ENCODE results near the gene ITIH4. TPM values are rescaled to one million over a fixed set of nuclear protein-coding genes. Genes with fewer than 3 reads are reported as not detected.

The ITIH4 gene
- total RNA-seq, 1 experiment from 2014 or later, result 0.80 TPM

GRCh38 chr3:52849656-52850055, 19.2 kb upstream of the ITIH4 start:
- ATAC-seq, result no peak
- DNase-seq, result no peak
- CTCF ChIA-PET, result no interaction called here
- H3K4me1 ChIP-seq (ENCODE audit: insufficient read depth, low read length), result no peaks in the 10 kb centered on the region
- intact Hi-C loops (cut with micrococcal nuclease), result loop anchor here (2.0 kb wide), 1 partner anchor 207 kb away; no protein-coding TSS in a partner anchor
- no peaks in the 10 kb centered on the region for H3K9me3 ChIP-seq (ENCODE audit: low read length)
- TF ChIP-seq CTCF (conservative IDR thresholded peaks at IDR 0.05; ENCODE audit: low read depth, low read length) (no peak), EZH2 (IDR thresholded peaks at IDR 0.05; ENCODE audit: low read length, unreplicated experiment) (no peak), EZH2phosphoT487 (IDR thresholded peaks at IDR 0.05; ENCODE audit: borderline replicate concordance, low read length) (no peak)
- no peaks in the 10 kb centered on the region for H3K27me3 ChIP-seq (ENCODE audit: low read length)
- H3K9me2 ChIP-seq (replicated peaks; ENCODE audit: low read length), result no peaks in the 10 kb centered on the region
- no peaks in the 10 kb centered on the region for H3K79me2 ChIP-seq (ENCODE audit: low read length)
- H4K20me1 ChIP-seq (ENCODE audit: low read length), result no peaks in the 10 kb centered on the region
- no peak overlapping the region for H3K4me3 ChIP-seq (ENCODE audit: low read length)
- H3K4me2 ChIP-seq (ENCODE audit: low read length), result no peak overlapping the region
- no peak overlapping the region for H3K27ac ChIP-seq (ENCODE audit: low read length)
- no peak overlapping the region for H3K9ac ChIP-seq (ENCODE audit: low read length)
- POLR2A ChIA-PET (ENCODE audit: unreplicated experiment), result no interaction called here
- H3K36me3 ChIP-seq (ENCODE audit: low read depth, low read length), result peaks cover 3% of the 10 kb centered on the region
- H2AFZ ChIP-seq (ENCODE audit: low read length), result no peak overlapping the region
- H3F3A ChIP-seq (ENCODE audit: low read length, unreplicated experiment), result no peaks in the 10 kb centered on the region
- no TSS peak for BruUV-seq (replicated peaks)

GRCh38 chr3:52848617-52849016, 18.1 kb upstream of the ITIH4 start:
- Histone ChIP-seq H3K36me3 (ENCODE audit: low read depth, low read length) (peaks cover 3% of the 10 kb centered on the region), H3K4me1 (ENCODE audit: insufficient read depth, low read length) (no peaks in the 10 kb centered on the region), H4K20me1 (ENCODE audit: low read length) (no peaks in the 10 kb centered on the region), H3K79me2 (ENCODE audit: low read length) (no peaks in the 10 kb centered on the region), H3K9me3 (ENCODE audit: low read length) (no peaks in the 10 kb centered on the region), H3K9ac (ENCODE audit: low read length) (no peak overlapping the region), H3K27me3 (ENCODE audit: low read length) (no peaks in the 10 kb centered on the region), H3K27ac (ENCODE audit: low read length) (no peak overlapping the region), H3F3A (ENCODE audit: low read length, unreplicated experiment) (no peaks in the 10 kb centered on the region), H3K4me2 (ENCODE audit: low read length) (no peak overlapping the region), H3K4me3 (ENCODE audit: low read length) (no peak overlapping the region), H2AFZ (ENCODE audit: low read length) (no peak overlapping the region), H3K9me2 (replicated peaks; ENCODE audit: low read length) (no peaks in the 10 kb centered on the region)
- ATAC-seq, result peak; percentile 58
- peak; percentile 41 for DNase-seq
- POLR2A ChIA-PET (ENCODE audit: unreplicated experiment), result interaction anchor here (0.6 kb wide), 1 partner anchor 1968 kb away, joined by 3 read pairs; no protein-coding TSS in a partner anchor
- no TSS peak for BruUV-seq (replicated peaks)
- CTCF ChIA-PET, result no interaction called here
- intact Hi-C loops (cut with micrococcal nuclease), result no loop called here
- TF ChIP-seq EZH2phosphoT487 (IDR thresholded peaks at IDR 0.05; ENCODE audit: borderline replicate concordance, low read length), result no peak
- TF ChIP-seq EZH2 (IDR thresholded peaks at IDR 0.05; ENCODE audit: low read length, unreplicated experiment), result no peak
- TF ChIP-seq CTCF (conservative IDR thresholded peaks at IDR 0.05; ENCODE audit: low read depth, low read length), result no peak

- no TSS peak for BruUV-seq (replicated peaks)
- no peak overlapping the region for H3K27ac ChIP-seq (ENCODE audit: low read length)
- ChIA-PET CTCF (no interaction called here), POLR2A (ENCODE audit: unreplicated experiment) (no interaction called here)
- H3K4me2 ChIP-seq (ENCODE audit: low read length), result no peak overlapping the region
- no peaks in the 10 kb centered on the region for H3K9me2 ChIP-seq (replicated peaks; ENCODE audit: low read length)
- no peak for DNase-seq
- intact Hi-C loops (cut with micrococcal nuclease), result no loop called here
- no peaks in the 10 kb centered on the region for H3K27me3 ChIP-seq (ENCODE audit: low read length)
- H3K9me3 ChIP-seq (ENCODE audit: low read length), result no peaks in the 10 kb centered on the region
- no peaks in the 10 kb centered on the region for H3K79me2 ChIP-seq (ENCODE audit: low read length)
- no peak overlapping the region for H3K4me3 ChIP-seq (ENCODE audit: low read length)
- no peaks in the 10 kb centered on the region for H4K20me1 ChIP-seq (ENCODE audit: low read length)
- peaks cover 3% of the 10 kb centered on the region for H3K36me3 ChIP-seq (ENCODE audit: low read depth, low read length)
- no peak overlapping the region for H3K9ac ChIP-seq (ENCODE audit: low read length)
- no peaks in the 10 kb centered on the region for H3F3A ChIP-seq (ENCODE audit: low read length, unreplicated experiment)
- H2AFZ ChIP-seq (ENCODE audit: low read length), result no peak overlapping the region
- H3K4me1 ChIP-seq (ENCODE audit: insufficient read depth, low read length), result no peaks in the 10 kb centered on the region
- no peak for ATAC-seq
- TF ChIP-seq CTCF (conservative IDR thresholded peaks at IDR 0.05; ENCODE audit: low read depth, low read length), result no peak
- TF ChIP-seq EZH2 (IDR thresholded peaks at IDR 0.05; ENCODE audit: low read length, unreplicated experiment), result no peak
- no peak for TF ChIP-seq EZH2phosphoT487 (IDR thresholded peaks at IDR 0.05; ENCODE audit: borderline replicate concordance, low read length)
Measured at GRCh38 chr3:52847726-52848125, 17.3 kb upstream of the ITIH4 start.

Measured in PC-3 (cell line).